PC-9 (cell line): ENCODE data around the gene FBXO48.

Source experiments
- CTCF ChIP-seq: fragments of 200-600 bp; sonication (generic); conservative IDR thresholded peaks from 2 replicates; pipeline ENCODE4 v1.6.1; 2017; ENCODE audit warnings: mixed run types, antibody characterized with exemption, mild to moderate bottlenecking, moderate library complexity
- EZH2 ChIP-seq: fragments of 200-600 bp; sonication (generic); IDR thresholded peaks from 2 replicates; pipeline ENCODE4 v1.8.0; 2017; ENCODE audit warnings: antibody characterized with exemption, low read depth

- TF ChIP-seq CTCF = no peak
- TF ChIP-seq EZH2 = no peak
These were observed 52.6 kb downstream of the FBXO48 start for GRCh38 chr2:68414452-68414851.
